Osteoblast (primary cell): ENCODE measurements around the gene HTRA3. TPM values are rescaled to one million over a fixed set of nuclear protein-coding genes. Genes with fewer than 3 reads are reported as not detected.

ENCODE experiments used
- DNase-seq: peaks from one replicate; pipeline ENCODE4 v3.0.0; 2011; ENCODE audit warnings: low spot score, mixed read lengths; ENCODE audit not compliant: insufficient read length; ENCODE audit errors: missing footprints
- H2AFZ ChIP-seq: 2 replicates; pipeline ENCODE4 v1.6.0; 2011; ENCODE audit warnings: mild to moderate bottlenecking, low read length
- H3K27ac ChIP-seq: 2 replicates; pipeline ENCODE4 v1.5.1; 2011; ENCODE audit warnings: mild to moderate bottlenecking, low read depth, low read length, moderate library complexity
- H3K27me3 ChIP-seq: 2 replicates; pipeline ENCODE4 v1.6.0; 2012; ENCODE audit warnings: mild to moderate bottlenecking, control low read depth, inconsistent platforms, low read length, moderate library complexity; ENCODE audit not compliant: insufficient read depth
- H3K36me3 ChIP-seq: 2 replicates; pipeline ENCODE4 v1.5.1; 2011; ENCODE audit warnings: mild to moderate bottlenecking, low read length, control low read depth, moderate library complexity; ENCODE audit not compliant: insufficient read depth
- H3K4me1 ChIP-seq: 2 replicates; pipeline ENCODE4 v1.5.1; 2011; ENCODE audit warnings: mild to moderate bottlenecking, low read length, control low read depth, moderate library complexity; ENCODE audit not compliant: insufficient read depth
- H3K4me2 ChIP-seq: 2 replicates; pipeline ENCODE4 v1.6.0; 2011; ENCODE audit warnings: mild to moderate bottlenecking, low read length; ENCODE audit not compliant: insufficient read depth
- H3K4me3 ChIP-seq: fragments of 200-600 bp; sonication (generic); 3 replicates; pipeline ENCODE4 v1.5.1; 2012; ENCODE audit warnings: mild to moderate bottlenecking, low read length, inconsistent platforms; ENCODE audit not compliant: insufficient read depth
- H3K79me2 ChIP-seq: 2 replicates; pipeline ENCODE4 v1.6.0; 2012; ENCODE audit warnings: mild to moderate bottlenecking, low read length, control low read depth, inconsistent platforms; ENCODE audit not compliant: insufficient read depth
- H3K9me3 ChIP-seq: 2 replicates; pipeline ENCODE4 v1.5.1; 2011; ENCODE audit warnings: low read depth, low read length, control low read depth
- H4K20me1 ChIP-seq: 2 replicates; pipeline ENCODE4 v1.6.0; 2012; ENCODE audit warnings: mild to moderate bottlenecking, low read length, control low read depth; ENCODE audit not compliant: insufficient read depth
- total RNA-seq: library from RNA; depleted of rRNA; stranded (reverse); fragments of >200 nt; gene quantifications from 2 replicates; pipeline ENCODE4 v1.2.3, GENCODE V29; 2012
- TF ChIP-seq, protein P1 (sequence below): IDR thresholded peaks from 2 replicates; pipeline ENCODE4 v1.5.1; 2011; ENCODE audit warnings: mild to moderate bottlenecking, low read depth, low read length, moderate library complexity; ENCODE audit errors: extremely low read depth

Gene HTRA3
- total RNA-seq, 1 donor: 4.0 TPM

DNA sequence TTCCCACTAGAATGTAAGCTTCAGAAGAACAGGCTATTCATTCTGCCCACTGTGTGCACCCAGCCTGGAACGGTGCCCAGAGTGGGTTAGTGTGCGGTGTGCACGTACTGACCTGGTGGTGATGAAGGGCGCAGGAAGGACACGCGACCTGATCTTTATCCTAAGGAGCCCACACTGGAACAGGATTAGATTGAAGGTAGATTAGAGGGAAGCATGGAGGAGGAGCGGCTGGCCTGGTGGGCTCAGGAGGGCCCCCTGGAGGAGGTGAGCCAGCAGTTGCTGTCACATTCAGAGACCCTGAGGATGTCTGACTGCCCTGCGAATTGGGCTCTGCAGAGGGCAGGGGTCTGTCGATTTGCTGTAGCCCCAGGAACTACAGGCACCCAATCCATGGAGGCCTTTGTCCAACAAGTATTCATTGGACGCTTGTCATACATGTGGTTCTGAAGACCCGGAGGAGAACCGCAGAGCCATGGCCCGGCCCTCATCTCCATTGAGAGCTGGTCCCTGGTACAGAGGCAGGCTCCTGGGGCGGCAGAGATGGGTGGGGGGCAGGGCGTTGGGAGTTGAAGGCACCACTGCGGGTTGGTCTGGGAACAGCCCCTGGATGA is 73.2 kb downstream of the HTRA3 start:
- Histone ChIP-seq H3K4me3 (no peak overlapping the region), H3K9me3 (no peaks in the 10 kb centered on the region), H3K4me2 (no peak overlapping the region), H3K36me3 (no peaks in the 10 kb centered on the region), H3K4me1 (no peaks in the 10 kb centered on the region), H4K20me1 (no peaks in the 10 kb centered on the region), H3K27me3 (peaks cover 4% of the 10 kb centered on the region), H3K27ac (no peak overlapping the region), H3K79me2 (no peaks in the 10 kb centered on the region), H2AFZ (no peak overlapping the region)
- TF ChIP-seq, protein P1, sequence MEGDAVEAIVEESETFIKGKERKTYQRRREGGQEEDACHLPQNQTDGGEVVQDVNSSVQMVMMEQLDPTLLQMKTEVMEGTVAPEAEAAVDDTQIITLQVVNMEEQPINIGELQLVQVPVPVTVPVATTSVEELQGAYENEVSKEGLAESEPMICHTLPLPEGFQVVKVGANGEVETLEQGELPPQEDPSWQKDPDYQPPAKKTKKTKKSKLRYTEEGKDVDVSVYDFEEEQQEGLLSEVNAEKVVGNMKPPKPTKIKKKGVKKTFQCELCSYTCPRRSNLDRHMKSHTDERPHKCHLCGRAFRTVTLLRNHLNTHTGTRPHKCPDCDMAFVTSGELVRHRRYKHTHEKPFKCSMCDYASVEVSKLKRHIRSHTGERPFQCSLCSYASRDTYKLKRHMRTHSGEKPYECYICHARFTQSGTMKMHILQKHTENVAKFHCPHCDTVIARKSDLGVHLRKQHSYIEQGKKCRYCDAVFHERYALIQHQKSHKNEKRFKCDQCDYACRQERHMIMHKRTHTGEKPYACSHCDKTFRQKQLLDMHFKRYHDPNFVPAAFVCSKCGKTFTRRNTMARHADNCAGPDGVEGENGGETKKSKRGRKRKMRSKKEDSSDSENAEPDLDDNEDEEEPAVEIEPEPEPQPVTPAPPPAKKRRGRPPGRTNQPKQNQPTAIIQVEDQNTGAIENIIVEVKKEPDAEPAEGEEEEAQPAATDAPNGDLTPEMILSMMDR: peak; percentile 8
- no peak for DNase-seq

DNA sequence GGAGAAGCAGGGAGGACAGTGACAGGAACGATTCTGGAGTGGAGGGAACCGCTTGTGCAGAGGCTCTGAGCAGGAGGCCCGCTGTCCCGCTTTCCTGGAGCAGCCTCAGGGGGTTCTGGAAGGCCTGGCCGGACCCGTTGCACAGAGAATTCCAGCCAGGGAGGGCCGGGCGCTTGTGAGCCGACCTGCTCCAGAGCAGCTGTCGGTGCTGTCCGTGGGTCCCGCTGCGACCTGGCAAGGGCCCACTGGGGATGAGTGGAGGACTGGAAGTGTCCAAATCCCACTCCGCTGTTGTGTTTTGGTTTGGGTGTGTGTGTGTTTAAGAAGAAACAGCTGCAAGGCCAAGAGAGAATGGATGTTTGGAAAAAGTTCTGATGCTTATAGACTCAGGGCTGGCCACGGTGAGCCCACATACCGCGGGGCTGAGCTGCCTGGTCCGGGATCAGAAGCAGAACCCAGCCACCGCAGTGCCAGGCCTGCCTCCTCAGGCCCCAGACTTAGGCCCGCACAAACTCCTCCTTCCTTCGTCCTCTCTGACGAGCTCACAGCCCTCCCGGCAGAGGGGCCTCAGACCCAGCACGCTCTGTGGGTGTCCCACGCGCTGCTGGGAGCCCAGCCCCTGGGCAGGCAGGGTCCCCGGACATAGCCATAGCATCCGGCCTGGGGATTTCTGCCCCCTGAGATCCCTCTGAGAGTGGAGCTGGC is 73.9 kb downstream of the HTRA3 start:
- Histone ChIP-seq H3K4me3 (no peak overlapping the region), H4K20me1 (no peaks in the 10 kb centered on the region), H3K36me3 (no peaks in the 10 kb centered on the region), H3K27ac (no peak overlapping the region), H3K79me2 (no peaks in the 10 kb centered on the region), H3K4me2 (no peak overlapping the region), H3K9me3 (no peaks in the 10 kb centered on the region), H2AFZ (no peak overlapping the region), H3K4me1 (no peaks in the 10 kb centered on the region), H3K27me3 (peaks cover 4% of the 10 kb centered on the region)
- TF ChIP-seq, protein P1: no peak
- peak; percentile 70 for DNase-seq

DNA sequence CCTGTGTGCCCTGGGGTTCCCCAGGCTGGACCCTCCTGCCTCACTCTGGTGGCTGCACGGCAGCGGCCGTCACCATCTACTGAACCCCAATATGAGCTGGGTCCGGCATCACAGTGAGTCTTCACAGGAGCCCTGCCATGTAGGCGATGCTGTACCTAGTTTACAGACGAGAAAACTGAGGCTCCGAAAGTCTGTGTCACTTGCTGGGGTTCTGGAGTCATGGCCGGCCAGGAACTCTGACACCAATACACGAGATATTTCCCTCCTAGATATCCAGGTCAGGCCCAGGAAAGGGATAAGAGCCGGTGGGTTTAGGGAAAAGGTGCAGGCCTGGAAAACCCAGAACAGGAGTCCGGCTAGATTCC is 74.4 kb downstream of the HTRA3 start:
- TF ChIP-seq, protein P1: no peak
- no peaks in the 10 kb centered on the region for H3K4me1 ChIP-seq
- peaks cover 4% of the 10 kb centered on the region for H3K27me3 ChIP-seq
- no peak overlapping the region for H3K4me3 ChIP-seq
- H4K20me1 ChIP-seq: no peaks in the 10 kb centered on the region
- H3K9me3 ChIP-seq: no peaks in the 10 kb centered on the region
- no peaks in the 10 kb centered on the region for H3K79me2 ChIP-seq
- no peak overlapping the region for H3K27ac ChIP-seq
- no peak for DNase-seq
- H3K36me3 ChIP-seq: no peaks in the 10 kb centered on the region
- no peak overlapping the region for H3K4me2 ChIP-seq
- no peak overlapping the region for H2AFZ ChIP-seq

DNA sequence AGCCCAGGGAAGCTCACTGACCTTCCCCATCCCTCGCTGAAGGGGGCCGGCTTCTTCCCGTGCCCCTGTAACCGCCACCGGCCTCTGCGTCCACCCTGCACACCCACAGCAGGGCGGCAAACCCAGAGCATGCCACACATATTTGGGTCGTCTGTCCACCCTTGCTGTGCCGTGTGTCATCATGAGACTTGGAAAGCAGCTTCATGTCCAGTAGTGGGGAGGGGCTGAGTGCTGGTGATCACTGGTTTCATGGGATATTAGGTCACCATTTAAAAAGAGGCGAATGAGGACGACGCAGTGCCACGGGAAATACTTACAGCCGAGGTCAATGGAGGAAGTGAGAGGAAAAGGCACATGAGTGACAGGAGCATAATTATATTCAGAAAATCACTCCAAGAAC is 74.8 kb downstream of the HTRA3 start:
- TF ChIP-seq, protein P1: no peak
- Histone ChIP-seq H3K4me1 (no peaks in the 10 kb centered on the region), H3K27me3 (peaks cover 4% of the 10 kb centered on the region), H3K36me3 (no peaks in the 10 kb centered on the region), H3K4me2 (no peak overlapping the region), H3K9me3 (no peaks in the 10 kb centered on the region), H2AFZ (no peak overlapping the region), H4K20me1 (no peaks in the 10 kb centered on the region), H3K27ac (no peak overlapping the region), H3K79me2 (no peaks in the 10 kb centered on the region), H3K4me3 (no peak overlapping the region)
- no peak for DNase-seq
